Peyer's patch (tissue), 4 donors: ENCODE results near the gene ITGB3. TPM values are rescaled to one million over a fixed set of nuclear protein-coding genes. Genes with fewer than 3 reads are reported as not detected.

Experiments used
- DNase-seq, 3 donors: peaks; one replicate each; pipeline ENCODE4 v3.0.0-alpha.2; 2017 to 2019
- H3K27ac ChIP-seq, 4 donors: fragments of 200-600 bp; sonication (generic); one replicate each; pipeline ENCODE4 v1.5.1; 2016 to 2019
- H3K27me3 ChIP-seq, 2 donors: fragments of 200-600 bp; sonication (generic); one replicate each; pipeline ENCODE4 v1.5.1; 2019
- H3K36me3 ChIP-seq, 3 donors: fragments of 200-600 bp; sonication (generic); one replicate each; pipeline ENCODE4 v1.5.1; 2016 to 2019
- H3K4me1 ChIP-seq, 4 donors: fragments of 200-600 bp; sonication (generic); one replicate each; pipeline ENCODE4 v1.5.1; 2016 to 2019
- H3K4me3 ChIP-seq, 4 donors: fragments of 200-600 bp; sonication (generic); 1 replicate in 3 of 4; 2 replicates in 1 of 4; pipeline ENCODE4 v1.5.1; 2016 to 2019; ENCODE audit warnings: mild to moderate bottlenecking in 1 of 4
- H3K9me3 ChIP-seq, 4 donors: fragments of 200-600 bp; sonication (generic); one replicate each; pipeline ENCODE4 v1.5.1; 2016 to 2019; ENCODE audit warnings: mild to moderate bottlenecking in 1 of 4
- POLR2A ChIP-seq, 2 donors: fragments of 450-650 bp; IDR thresholded peaks; one replicate each; pipeline ENCODE4 v1.5.1; 2017; ENCODE audit warnings: antibody characterized with exemption in 2 of 2, mild to moderate bottlenecking in 2 of 2, moderate library complexity in 2 of 2
- total RNA-seq, 4 donors: library from RNA; depleted of rRNA; stranded (reverse); fragments of >200 nt; gene quantifications; one replicate each; pipeline ENCODE4 v1.1.0, GENCODE V29; 2016
- TF ChIP-seq, protein P1 (sequence below), 6 experiments: fragments of 450-650 bp in 4 of 6; fragments of 200-600 bp in 2 of 6; sonication (generic) in 1 of 6; IDR thresholded peaks; one replicate each; pipeline ENCODE4 v1.5.1; 2017 to 2019; ENCODE audit warnings: antibody characterized with exemption in 6 of 6, mild to moderate bottlenecking in 3 of 6, moderate library complexity in 1 of 6

ITGB3 gene
- total RNA-seq, 4 donors from 2014 or later = 4.6 to 18.2 (median 6.6) TPM

DNA sequence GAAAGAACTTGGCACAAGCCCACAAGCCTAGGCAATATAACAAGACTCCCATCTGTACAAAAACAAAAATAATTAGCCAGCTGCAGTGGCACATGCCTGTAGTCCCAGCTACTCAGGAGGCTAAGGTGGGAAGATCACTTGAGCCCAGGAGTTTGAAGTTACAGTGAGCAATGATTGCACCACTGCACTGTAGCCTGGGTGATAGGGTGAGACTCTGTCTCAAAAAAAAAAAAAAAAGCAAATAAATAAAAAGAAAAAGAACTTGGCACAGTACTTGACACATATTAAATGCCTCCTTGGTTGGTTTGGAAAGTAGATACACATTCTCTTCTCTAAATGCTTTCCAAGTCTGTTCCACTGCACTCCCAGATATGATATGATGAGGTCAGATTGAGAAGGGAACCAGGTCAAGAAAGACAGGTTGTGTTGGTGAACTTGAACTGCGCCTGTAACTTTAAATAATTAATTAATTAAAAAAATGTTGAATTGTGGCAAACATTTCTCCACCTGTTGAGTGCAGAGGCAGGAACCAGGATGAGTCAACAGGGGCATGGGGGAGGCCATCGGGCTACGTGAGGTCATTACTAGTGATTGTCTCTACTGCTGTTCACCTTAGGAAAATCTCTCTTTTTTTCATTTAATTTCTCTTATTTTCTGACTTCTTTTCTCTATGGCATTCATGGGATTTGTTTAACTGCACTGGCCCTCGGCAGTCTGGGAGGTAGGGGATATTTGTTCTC, 44.2 kb downstream of the ITGB3 start:
- no peak for DNase-seq
- peaks cover 0 to 7% (median 0%) of the 10 kb centered on the region in 4 donors for H3K4me1 ChIP-seq
- no peak for TF ChIP-seq POLR2A (IDR thresholded peaks at IDR 0.05)
- TF ChIP-seq, protein P1, sequence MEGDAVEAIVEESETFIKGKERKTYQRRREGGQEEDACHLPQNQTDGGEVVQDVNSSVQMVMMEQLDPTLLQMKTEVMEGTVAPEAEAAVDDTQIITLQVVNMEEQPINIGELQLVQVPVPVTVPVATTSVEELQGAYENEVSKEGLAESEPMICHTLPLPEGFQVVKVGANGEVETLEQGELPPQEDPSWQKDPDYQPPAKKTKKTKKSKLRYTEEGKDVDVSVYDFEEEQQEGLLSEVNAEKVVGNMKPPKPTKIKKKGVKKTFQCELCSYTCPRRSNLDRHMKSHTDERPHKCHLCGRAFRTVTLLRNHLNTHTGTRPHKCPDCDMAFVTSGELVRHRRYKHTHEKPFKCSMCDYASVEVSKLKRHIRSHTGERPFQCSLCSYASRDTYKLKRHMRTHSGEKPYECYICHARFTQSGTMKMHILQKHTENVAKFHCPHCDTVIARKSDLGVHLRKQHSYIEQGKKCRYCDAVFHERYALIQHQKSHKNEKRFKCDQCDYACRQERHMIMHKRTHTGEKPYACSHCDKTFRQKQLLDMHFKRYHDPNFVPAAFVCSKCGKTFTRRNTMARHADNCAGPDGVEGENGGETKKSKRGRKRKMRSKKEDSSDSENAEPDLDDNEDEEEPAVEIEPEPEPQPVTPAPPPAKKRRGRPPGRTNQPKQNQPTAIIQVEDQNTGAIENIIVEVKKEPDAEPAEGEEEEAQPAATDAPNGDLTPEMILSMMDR (IDR thresholded peaks at IDR 0.05) = no peak
- H3K27ac ChIP-seq = no peak overlapping the region
- no peaks in the 10 kb centered on the region for H3K9me3 ChIP-seq
- peaks cover 0 to 5% (median 0%) of the 10 kb centered on the region in 3 donors for H3K36me3 ChIP-seq
- no peak overlapping the region for H3K4me3 ChIP-seq
- no peaks in the 10 kb centered on the region for H3K27me3 ChIP-seq

GRCh38 chr17:47298712-47299111, 45.1 kb downstream of the ITGB3 start:
- no peaks in the 10 kb centered on the region for H3K9me3 ChIP-seq
- no peak overlapping the region for H3K27ac ChIP-seq
- peaks cover 0 to 5% (median 0%) of the 10 kb centered on the region in 3 donors for H3K36me3 ChIP-seq
- DNase-seq = no peak
- TF ChIP-seq POLR2A (IDR thresholded peaks at IDR 0.05) = no peak
- TF ChIP-seq, protein P1 (IDR thresholded peaks at IDR 0.05) = no peak
- no peaks in the 10 kb centered on the region for H3K27me3 ChIP-seq
- peaks cover 0 to 7% (median 0%) of the 10 kb centered on the region in 4 donors for H3K4me1 ChIP-seq
- no peak overlapping the region for H3K4me3 ChIP-seq

DNA sequence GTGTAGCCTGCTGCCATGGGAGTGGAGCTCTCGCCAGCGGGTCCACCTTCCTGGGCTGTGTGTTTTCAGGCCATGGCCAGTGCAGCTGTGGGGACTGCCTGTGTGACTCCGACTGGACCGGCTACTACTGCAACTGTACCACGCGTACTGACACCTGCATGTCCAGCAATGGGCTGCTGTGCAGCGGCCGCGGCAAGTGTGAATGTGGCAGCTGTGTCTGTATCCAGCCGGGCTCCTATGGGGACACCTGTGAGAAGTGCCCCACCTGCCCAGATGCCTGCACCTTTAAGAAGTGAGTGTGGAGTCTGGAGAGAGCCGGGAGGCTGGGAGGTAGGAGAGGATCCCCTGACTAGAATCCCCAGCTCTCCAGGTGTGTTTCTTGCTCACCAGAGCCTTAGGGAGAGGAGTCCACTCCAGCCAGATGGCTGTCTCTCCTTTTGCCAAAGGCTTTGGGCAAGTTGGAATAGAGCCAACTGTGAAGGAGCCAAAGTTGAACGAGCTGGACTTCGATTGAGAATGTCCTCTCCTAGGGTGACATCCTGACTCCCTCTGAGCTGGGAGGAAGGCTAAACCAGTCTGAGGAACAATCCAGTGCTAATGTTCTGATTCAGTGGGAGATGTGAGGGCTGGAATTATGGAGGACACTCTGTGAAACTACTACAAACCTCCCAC, 45.7 kb downstream of the ITGB3 start:
- no peak overlapping the region for H3K27ac ChIP-seq
- no peak for TF ChIP-seq POLR2A (IDR thresholded peaks at IDR 0.05)
- peaks cover 0 to 5% (median 0%) of the 10 kb centered on the region in 3 donors for H3K36me3 ChIP-seq
- no peaks in the 10 kb centered on the region for H3K27me3 ChIP-seq
- no peak overlapping the region for H3K4me3 ChIP-seq
- no peak for DNase-seq
- H3K9me3 ChIP-seq = no peaks in the 10 kb centered on the region
- H3K4me1 ChIP-seq = peaks cover 0 to 5% (median 0%) of the 10 kb centered on the region in 4 donors

DNA sequence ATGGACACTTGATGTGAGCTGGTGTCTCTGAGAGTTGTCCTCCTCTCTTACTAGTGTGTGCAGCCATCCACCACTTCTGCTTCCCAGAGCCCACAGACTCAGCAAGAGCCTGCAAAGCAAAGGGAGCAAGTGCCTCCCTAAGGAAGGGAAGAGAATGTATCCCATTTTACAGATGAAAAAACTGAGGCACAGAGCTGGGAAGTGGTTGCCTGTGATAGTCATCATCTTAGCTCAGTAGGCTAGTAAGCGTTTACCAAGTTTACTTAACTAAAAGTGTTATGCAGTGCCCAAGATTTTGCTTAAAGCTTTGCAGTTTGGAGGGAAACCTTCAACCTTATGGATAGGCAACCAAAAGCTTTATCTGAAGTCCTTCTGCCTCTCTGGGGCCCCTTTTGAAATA, 47.1 kb downstream of the ITGB3 start:
- Histone ChIP-seq H3K36me3 (peaks cover 0 to 5% (median 0%) of the 10 kb centered on the region in 3 donors), H3K4me1 (peaks cover 0 to 4% (median 0%) of the 10 kb centered on the region in 4 donors), H3K27ac (no peak overlapping the region), H3K9me3 (no peaks in the 10 kb centered on the region), H3K4me3 (no peak overlapping the region), H3K27me3 (no peaks in the 10 kb centered on the region)
- no peak for DNase-seq
- no peak for TF ChIP-seq POLR2A (IDR thresholded peaks at IDR 0.05)
- TF ChIP-seq, protein P1 (IDR thresholded peaks at IDR 0.05) = no peak

DNA sequence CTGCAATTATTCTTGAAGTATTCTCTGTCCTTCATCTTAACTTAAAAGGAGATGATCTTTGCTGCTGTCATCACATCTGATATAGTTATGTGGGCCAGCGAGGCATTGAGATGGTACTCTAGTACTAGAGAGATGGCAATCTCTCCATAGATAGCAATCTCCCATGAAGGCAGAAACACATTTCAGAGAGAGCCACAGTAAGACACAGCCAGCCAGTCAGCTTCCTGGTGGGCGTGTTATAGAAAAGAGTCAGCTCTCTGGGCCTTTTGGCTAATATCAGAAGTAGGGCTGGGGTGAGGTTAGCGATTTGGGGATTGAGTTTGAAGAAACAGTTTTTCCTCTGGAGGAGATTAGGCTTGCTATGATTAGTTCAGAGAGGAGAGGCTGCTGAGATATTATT, 47.5 kb downstream of the ITGB3 start:
- no peak for DNase-seq
- TF ChIP-seq, protein P1 (IDR thresholded peaks at IDR 0.05) = no peak
- no peak for TF ChIP-seq POLR2A (IDR thresholded peaks at IDR 0.05)
- Histone ChIP-seq H3K4me3 (no peak overlapping the region), H3K27ac (no peak overlapping the region), H3K27me3 (no peaks in the 10 kb centered on the region), H3K4me1 (peaks cover 0 to 4% (median 0%) of the 10 kb centered on the region in 4 donors), H3K9me3 (no peaks in the 10 kb centered on the region), H3K36me3 (peaks cover 0 to 5% (median 0%) of the 10 kb centered on the region in 3 donors)

DNA sequence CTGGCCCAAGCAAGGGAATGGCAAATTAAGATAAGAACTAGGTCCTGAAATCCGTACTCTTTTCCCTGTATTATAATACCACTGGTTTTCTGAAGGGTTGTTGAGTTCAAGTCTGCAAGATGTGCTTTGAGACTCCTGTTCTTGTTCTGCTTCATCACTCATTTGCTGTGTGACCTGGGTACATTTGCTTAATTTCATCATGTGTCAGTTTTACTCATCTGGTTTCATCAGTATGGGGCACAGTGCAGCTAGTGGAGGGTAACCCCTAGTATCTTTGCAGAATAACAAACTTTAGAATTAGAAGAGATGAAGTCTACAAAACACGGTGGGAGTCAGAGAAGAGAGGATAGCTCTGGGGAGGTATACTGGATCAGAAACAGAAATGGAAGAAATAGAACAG, 48.2 kb downstream of the ITGB3 start:
- Histone ChIP-seq H3K4me1 (peaks cover 0 to 4% (median 0%) of the 10 kb centered on the region in 4 donors), H3K4me3 (no peak overlapping the region), H3K27ac (no peak overlapping the region), H3K36me3 (peaks cover 0 to 5% (median 0%) of the 10 kb centered on the region in 3 donors), H3K9me3 (no peaks in the 10 kb centered on the region), H3K27me3 (no peaks in the 10 kb centered on the region)
- no peak for DNase-seq
- TF ChIP-seq, protein P1 (IDR thresholded peaks at IDR 0.05) = no peak
- no peak for TF ChIP-seq POLR2A (IDR thresholded peaks at IDR 0.05)
